Esophagus squamous epithelium (tissue), 4 donors: ENCODE data around the gene MYL1.

Source experiments
- POLR2A ChIP-seq, 4 donors: fragments of 450-650 bp; IDR thresholded peaks; one replicate each; pipeline ENCODE4 v1.6.1; 2017; ENCODE audit warnings: antibody characterized with exemption in 4 of 4, mild to moderate bottlenecking in 4 of 4, moderate library complexity in 3 of 4
- TF ChIP-seq, protein P1 (sequence below), 6 experiments: fragments of 450-650 bp in 4 of 6; fragments of 200-600 bp in 2 of 6; sonication (generic) in 2 of 6; IDR thresholded peaks; one replicate each; pipeline ENCODE4 v1.5.1; 2016 to 2019; ENCODE audit warnings: antibody characterized with exemption in 6 of 6, mild to moderate bottlenecking in 4 of 6, moderate library complexity in 4 of 6

DNA sequence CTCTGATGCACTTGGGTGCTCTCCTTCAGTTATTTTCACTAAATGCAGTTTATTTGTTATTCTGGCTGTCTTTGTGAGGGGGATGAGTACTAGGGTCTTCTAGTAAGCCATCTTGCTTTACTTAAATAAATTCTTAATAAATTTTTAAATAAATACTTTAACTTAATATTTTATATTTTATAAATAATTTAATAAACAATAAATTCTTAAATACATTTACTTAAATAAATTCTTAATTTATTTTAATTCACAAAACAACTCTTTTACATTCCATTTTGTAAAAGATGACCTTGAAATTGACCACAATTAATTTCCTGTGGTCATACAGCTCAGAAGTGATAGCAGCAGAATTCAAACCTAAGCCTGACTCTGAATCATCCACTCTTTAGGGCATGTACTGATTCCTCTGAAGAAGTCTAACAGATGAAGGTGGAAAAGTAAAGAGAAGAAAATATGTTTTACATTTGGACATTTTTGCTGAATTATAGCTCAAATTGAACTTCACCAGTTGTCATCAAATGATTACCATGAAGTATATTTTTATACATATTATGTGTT lies 28.8 kb downstream of the MYL1 start:
- TF ChIP-seq, protein P1, sequence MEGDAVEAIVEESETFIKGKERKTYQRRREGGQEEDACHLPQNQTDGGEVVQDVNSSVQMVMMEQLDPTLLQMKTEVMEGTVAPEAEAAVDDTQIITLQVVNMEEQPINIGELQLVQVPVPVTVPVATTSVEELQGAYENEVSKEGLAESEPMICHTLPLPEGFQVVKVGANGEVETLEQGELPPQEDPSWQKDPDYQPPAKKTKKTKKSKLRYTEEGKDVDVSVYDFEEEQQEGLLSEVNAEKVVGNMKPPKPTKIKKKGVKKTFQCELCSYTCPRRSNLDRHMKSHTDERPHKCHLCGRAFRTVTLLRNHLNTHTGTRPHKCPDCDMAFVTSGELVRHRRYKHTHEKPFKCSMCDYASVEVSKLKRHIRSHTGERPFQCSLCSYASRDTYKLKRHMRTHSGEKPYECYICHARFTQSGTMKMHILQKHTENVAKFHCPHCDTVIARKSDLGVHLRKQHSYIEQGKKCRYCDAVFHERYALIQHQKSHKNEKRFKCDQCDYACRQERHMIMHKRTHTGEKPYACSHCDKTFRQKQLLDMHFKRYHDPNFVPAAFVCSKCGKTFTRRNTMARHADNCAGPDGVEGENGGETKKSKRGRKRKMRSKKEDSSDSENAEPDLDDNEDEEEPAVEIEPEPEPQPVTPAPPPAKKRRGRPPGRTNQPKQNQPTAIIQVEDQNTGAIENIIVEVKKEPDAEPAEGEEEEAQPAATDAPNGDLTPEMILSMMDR (IDR thresholded peaks at IDR 0.05): no peak
- no peak for TF ChIP-seq POLR2A (IDR thresholded peaks at IDR 0.05)
